Measurements from ENCODE around the gene THSD8.

Gene THSD8

DNA sequence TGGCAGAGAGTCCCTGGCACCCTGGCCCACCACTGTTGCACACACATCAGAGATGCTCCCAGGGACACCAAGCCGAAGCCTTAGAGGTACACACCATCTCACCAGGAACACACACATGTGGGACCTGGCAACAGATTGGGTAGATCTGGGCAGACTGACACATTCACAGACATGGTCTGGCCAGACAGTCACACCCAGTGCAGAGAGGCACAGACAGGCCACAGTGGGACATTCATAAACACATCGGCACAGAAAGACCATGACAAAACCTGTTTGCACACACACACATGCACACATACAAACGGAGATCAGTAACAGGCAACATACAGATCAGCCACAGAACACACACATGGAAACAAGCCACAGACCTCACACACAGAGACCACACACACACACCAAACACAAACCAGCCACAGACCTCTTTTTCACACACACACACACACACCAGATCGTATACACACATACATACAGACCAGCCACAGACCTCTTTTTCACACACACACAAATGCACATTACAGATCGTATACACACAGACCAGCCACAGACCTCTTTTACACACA, 16.9 kb upstream of the THSD8 start (continued):
- peak; percentile 72; the same call in 1 of the 2 replicates for TF ChIP-seq ZNF155 (tag by site-specific recombination; IDR thresholded peaks at IDR 0.05)
- no peak for TF ChIP-seq ZNF350 (tag by site-specific recombination; IDR thresholded peaks at IDR 0.05)

DNA sequence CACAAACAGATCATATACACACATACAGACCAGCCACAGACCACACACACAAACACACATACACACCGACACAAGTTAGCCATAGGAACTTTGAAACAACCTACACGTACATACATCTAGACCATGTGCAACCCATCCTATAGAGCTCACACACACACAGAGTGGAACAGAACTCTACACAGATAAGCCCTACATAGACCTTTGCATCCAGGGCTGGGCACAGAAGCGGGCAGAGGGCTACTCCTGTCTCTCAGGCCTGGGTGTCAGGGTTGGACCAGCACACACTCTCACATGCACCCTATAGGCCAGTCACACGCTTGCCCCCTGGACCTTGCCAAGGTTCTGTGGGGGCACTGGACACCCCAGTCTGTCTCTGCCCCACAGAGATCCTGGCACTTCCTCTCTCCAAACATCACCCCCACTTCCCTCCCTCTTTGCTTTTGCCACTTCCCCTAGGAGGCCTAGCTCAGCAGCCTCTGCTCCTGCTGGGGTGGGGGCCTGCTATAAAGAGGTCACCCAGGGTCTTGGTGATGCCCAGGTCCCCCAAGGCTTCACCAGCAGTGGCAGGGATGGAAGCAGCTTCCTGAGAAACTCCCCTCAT, 16.3 kb upstream of the THSD8 start:
- POLR2A ChIA-PET: no interaction called here
- Histone ChIP-seq H3K9me3 (ENCODE audit: control insufficient read depth, insufficient read depth, low read depth, low read length) (no peaks in the 10 kb centered on the region), H3K27ac (ENCODE audit: extremely low read depth, low read depth, low read length) (no peak overlapping the region), H3K4me3 (ENCODE audit: low read depth, low read length) (no peak overlapping the region), H3K36me3 (ENCODE audit: control insufficient read depth in 2 of 2, insufficient read depth in 1 of 2, low read length in 2 of 2) (no peaks in the 10 kb centered on the region), H3K4me1 (ENCODE audit: control insufficient read depth, insufficient read depth, low read length) (peaks cover 16% of the 10 kb centered on the region)
- CTCF ChIA-PET: no interaction called here
- peak; percentile 32; the same call in 1 of the 2 replicates for TF ChIP-seq ZFP69B (tag by site-specific recombination; IDR thresholded peaks at IDR 0.05)
- peak; percentile 92 for TF ChIP-seq GLIS1 (tag by site-specific recombination; IDR thresholded peaks at IDR 0.05)
- no peak for TF ChIP-seq ZNF510 (tag by site-specific recombination; IDR thresholded peaks at IDR 0.05; ENCODE audit: insufficient replicate concordance)
- TF ChIP-seq ZNF10 (tag by site-specific recombination; IDR thresholded peaks at IDR 0.05): no peak
- TF ChIP-seq ZIC2 (tag by site-specific recombination; IDR thresholded peaks at IDR 0.05): peak; percentile 66
- TF ChIP-seq ZNF341 (tag by site-specific recombination; IDR thresholded peaks at IDR 0.05; ENCODE audit: low read depth): peak; percentile 64
- 0 out of 2 replicates have a peak, but pooled peaks have one; percentile 10 for TF ChIP-seq PRDM10 (tag by site-specific recombination; IDR thresholded peaks at IDR 0.05)
- peak; percentile 51; the same call in 1 of the 2 replicates for TF ChIP-seq GLIS2 (tag by site-specific recombination; IDR thresholded peaks at IDR 0.05)
- no peak for TF ChIP-seq ZXDB (tag by site-specific recombination; IDR thresholded peaks at IDR 0.05)
- no peak for TF ChIP-seq ZNF394 (tag by site-specific recombination; IDR thresholded peaks at IDR 0.05; ENCODE audit: borderline replicate concordance)
- TF ChIP-seq, protein P1, sequence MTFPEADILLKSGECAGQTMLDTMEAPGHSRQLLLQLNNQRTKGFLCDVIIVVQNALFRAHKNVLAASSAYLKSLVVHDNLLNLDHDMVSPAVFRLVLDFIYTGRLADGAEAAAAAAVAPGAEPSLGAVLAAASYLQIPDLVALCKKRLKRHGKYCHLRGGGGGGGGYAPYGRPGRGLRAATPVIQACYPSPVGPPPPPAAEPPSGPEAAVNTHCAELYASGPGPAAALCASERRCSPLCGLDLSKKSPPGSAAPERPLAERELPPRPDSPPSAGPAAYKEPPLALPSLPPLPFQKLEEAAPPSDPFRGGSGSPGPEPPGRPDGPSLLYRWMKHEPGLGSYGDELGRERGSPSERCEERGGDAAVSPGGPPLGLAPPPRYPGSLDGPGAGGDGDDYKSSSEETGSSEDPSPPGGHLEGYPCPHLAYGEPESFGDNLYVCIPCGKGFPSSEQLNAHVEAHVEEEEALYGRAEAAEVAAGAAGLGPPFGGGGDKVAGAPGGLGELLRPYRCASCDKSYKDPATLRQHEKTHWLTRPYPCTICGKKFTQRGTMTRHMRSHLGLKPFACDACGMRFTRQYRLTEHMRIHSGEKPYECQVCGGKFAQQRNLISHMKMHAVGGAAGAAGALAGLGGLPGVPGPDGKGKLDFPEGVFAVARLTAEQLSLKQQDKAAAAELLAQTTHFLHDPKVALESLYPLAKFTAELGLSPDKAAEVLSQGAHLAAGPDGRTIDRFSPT (tag by site-specific recombination; IDR thresholded peaks at IDR 0.05): no peak
- TF ChIP-seq ZNF2 (tag by site-specific recombination; IDR thresholded peaks at IDR 0.05): 0 out of 2 replicates have a peak, but pooled peaks have one; percentile 5
- TF ChIP-seq, protein P2, sequence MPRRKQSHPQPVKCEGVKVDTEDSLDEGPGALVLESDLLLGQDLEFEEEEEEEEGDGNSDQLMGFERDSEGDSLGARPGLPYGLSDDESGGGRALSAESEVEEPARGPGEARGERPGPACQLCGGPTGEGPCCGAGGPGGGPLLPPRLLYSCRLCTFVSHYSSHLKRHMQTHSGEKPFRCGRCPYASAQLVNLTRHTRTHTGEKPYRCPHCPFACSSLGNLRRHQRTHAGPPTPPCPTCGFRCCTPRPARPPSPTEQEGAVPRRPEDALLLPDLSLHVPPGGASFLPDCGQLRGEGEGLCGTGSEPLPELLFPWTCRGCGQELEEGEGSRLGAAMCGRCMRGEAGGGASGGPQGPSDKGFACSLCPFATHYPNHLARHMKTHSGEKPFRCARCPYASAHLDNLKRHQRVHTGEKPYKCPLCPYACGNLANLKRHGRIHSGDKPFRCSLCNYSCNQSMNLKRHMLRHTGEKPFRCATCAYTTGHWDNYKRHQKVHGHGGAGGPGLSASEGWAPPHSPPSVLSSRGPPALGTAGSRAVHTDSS (tag by site-specific recombination; IDR thresholded peaks at IDR 0.05): no peak
